GM03348 (cell line): ENCODE results near the gene SPEM1.
"Not testable (repeated sequence)": the region's sequence is repeated elsewhere in the genome, so short reads cannot be mapped to it uniquely, and the experiment has no call there.

ENCODE experiments used
- DNase-seq: peaks from one replicate; pipeline ENCODE4 v3.0.0; 2012; ENCODE audit warnings: low spot score

Gene SPEM1

GRCh38 chr17:7441266-7441665, 21.1 kb downstream of the SPEM1 start:
- DNase-seq, result no peak

- no peak for DNase-seq
These were observed 22.0 kb downstream of the SPEM1 start for GRCh38 chr17:7442142-7442541.

GRCh38 chr17:7443499-7444485, 23.7 kb downstream of the SPEM1 start:
- no peak for DNase-seq

- DNase-seq, result peak; percentile 77
These were observed 24.8 kb downstream of the SPEM1 start, which contains the start of gene CHRNB1 for GRCh38 chr17:7444682-7445618. Gene CHRNB1 (plus strand): TSS chr17:7445061. CDS start chr17:7445128, 67 bp downstream.

- DNase-seq, result no peak
These were observed 25.5 kb downstream of the SPEM1 start for GRCh38 chr17:7445619-7445968.

- no peak for DNase-seq
These were observed 28.3 kb downstream of the SPEM1 start for GRCh38 chr17:7448461-7448860.

- DNase-seq, result no peak
These were observed 39.9 kb downstream of the SPEM1 start for GRCh38 chr17:7459961-7460545.

GRCh38 chr17:7460850-7461660, 40.9 kb downstream of the SPEM1 start:
- no peak for DNase-seq

- no peak for DNase-seq
These were observed 42.6 kb downstream of the SPEM1 start for GRCh38 chr17:7462474-7463371.

- no peak for DNase-seq
These were observed 43.3 kb downstream of the SPEM1 start for GRCh38 chr17:7463372-7463846.

GRCh38 chr17:7464081-7464480, 44.0 kb downstream of the SPEM1 start:
- no peak for DNase-seq

- DNase-seq, result no peak
These were observed 45.6 kb downstream of the SPEM1 start for GRCh38 chr17:7465597-7466275.

- DNase-seq, result no peak
These were observed 46.2 kb downstream of the SPEM1 start for GRCh38 chr17:7466318-7466638.

- no peak for DNase-seq
These were observed 46.7 kb downstream of the SPEM1 start for GRCh38 chr17:7466639-7467341.

GRCh38 chr17:7467498-7467897, 47.4 kb downstream of the SPEM1 start:
- no peak for DNase-seq

GRCh38 chr17:7468290-7468689, 48.2 kb downstream of the SPEM1 start:
- DNase-seq, result no peak

- no peak for DNase-seq
These were observed 48.8 kb downstream of the SPEM1 start for GRCh38 chr17:7468804-7469389.

GRCh38 chr17:7469843-7470242, 49.7 kb downstream of the SPEM1 start:
- not testable (repeated sequence) for DNase-seq
